ENCODE results near the gene SEC22C. TPM values are rescaled to one million over a fixed set of nuclear protein-coding genes. Genes with fewer than 3 reads are reported as not detected.

Gene SEC22C
- total and polyA plus RNA-seq, 12 donors, result 21.1 to 32.9 (median 26.1) TPM

GRCh38 chr3:42503957-42504333 is 77.8 kb downstream of the SEC22C start:
- WGBS, 2 donors, result 79 to 93% methylated on average over 4 of the region's 4 CpGs
- H3K36me3 ChIP-seq, result no peaks in the 10 kb centered on the region
- no peak overlapping the region for H3K27ac ChIP-seq
- H3K4me1 ChIP-seq, result peaks cover 8 to 30% (median 20%) of the 10 kb centered on the region in 9 donors
- intact Hi-C loops (cut with DNase I), result loop anchor here in 7 of 10 donors (5.0 kb wide), 2 partner anchors 33 to 43 kb away; no protein-coding TSS in a partner anchor
- ATAC-seq (no peak), DNase-seq (peak in 1 of 2 donors; percentile 1)
- H3K9me3 ChIP-seq, result no peaks in the 10 kb centered on the region
- H3K27me3 ChIP-seq, result peaks cover 0 to 48% (median 38%) of the 10 kb centered on the region in 7 donors
- no peak overlapping the region for H3K4me3 ChIP-seq
- TF ChIP-seq CTCF (IDR thresholded peaks at IDR 0.05), result no peak

GRCh38 chr3:42503251-42503924 is 78.4 kb downstream of the SEC22C start:
- DNase-seq, result peak in 1 of 2 donors; percentile 1
- WGBS, 2 donors, result 71 to 74% methylated on average over 4 of the region's 4 CpGs
- Histone ChIP-seq H3K9me3 (no peaks in the 10 kb centered on the region), H3K36me3 (no peaks in the 10 kb centered on the region), H3K4me1 (peaks cover 8 to 30% (median 20%) of the 10 kb centered on the region in 9 donors), H3K4me3 (peak overlapping the region in 8 of 10 donors; percentile 35 to 62 (median 53)), H3K27me3 (peaks cover 0 to 48% (median 38%) of the 10 kb centered on the region in 7 donors), H3K27ac (no peak overlapping the region)
- TF ChIP-seq CTCF (IDR thresholded peaks at IDR 0.05), result no peak
- intact Hi-C loops (cut with DNase I), result loop anchor here in 7 of 10 donors (5.0 kb wide), 2 partner anchors 34 to 44 kb away; no protein-coding TSS in a partner anchor
- ATAC-seq, result no peak

GRCh38 chr3:42502429-42503250 is 79.1 kb downstream of the SEC22C start, which contains the start of gene VIPR1:
TSS of gene VIPR1 (plus strand) at chr3:42502643. CDS start at chr3:42502736, 93 bp downstream.
- Histone ChIP-seq H3K4me1 (peaks cover 8 to 30% (median 20%) of the 10 kb centered on the region in 9 donors), H3K27me3 (peaks cover 0 to 48% (median 38%) of the 10 kb centered on the region in 7 donors), H3K36me3 (no peaks in the 10 kb centered on the region), H3K9me3 (no peaks in the 10 kb centered on the region), H3K27ac (peak within 1 kb of the TSS in 6 of 10 donors; percentile 10 to 53 (median 24)), H3K4me3 (peak within 1 kb of the TSS in 9 of 10 donors; percentile 35 to 62 (median 52))
- TF ChIP-seq CTCF (IDR thresholded peaks at IDR 0.05), result no peak
- intact Hi-C loops (cut with DNase I), result loop anchor here in 7 of 10 donors (5.0 kb wide), 2 partner anchors 35 to 45 kb away; no protein-coding TSS in a partner anchor
- WGBS, 2 donors, result 9 to 11% methylated on average over 61 to 69 of the region's 69 CpGs
- DNase-seq (peak; percentile 51 to 77), ATAC-seq (peak; percentile 86 to 95 (median 90))

Measured in heart right ventricle (tissue), 16 donors.